Colonic mucosa (tissue), 4 donors: Measurements from ENCODE around the gene AGAP5. TPM values are rescaled to one million over a fixed set of nuclear protein-coding genes. Genes with fewer than 3 reads are reported as not detected.

Experiments used
- DNase-seq: peaks from one replicate; pipeline ENCODE4 v3.0.0-alpha.2; 2020
- H3K27ac ChIP-seq: fragments of 200-600 bp; one replicate; pipeline ENCODE4 v1.8.0; 2021
- H3K27me3 ChIP-seq: fragments of 200-600 bp; one replicate; pipeline ENCODE4 v1.8.0; 2021
- H3K36me3 ChIP-seq: fragments of 200-600 bp; one replicate; pipeline ENCODE4 v1.8.0; 2021
- H3K4me1 ChIP-seq: fragments of 200-600 bp; one replicate; pipeline ENCODE4 v1.8.0; 2021; ENCODE audit warnings: mild to moderate bottlenecking
- H3K4me3 ChIP-seq: fragments of 200-600 bp; one replicate; pipeline ENCODE4 v1.8.0; 2021
- H3K9ac ChIP-seq, 2 donors: one replicate each; pipeline ENCODE4 v1.7.0; 2013; ENCODE audit warnings: control low read depth in 2 of 2, low read depth in 2 of 2, low read length in 2 of 2
- H3K9me3 ChIP-seq: fragments of 200-600 bp; one replicate; pipeline ENCODE4 v1.8.0; 2021
- intact Hi-C: fragments of 100-400 bp; cut with DNase I; formaldehyde crosslinking; loops from one replicate; pipeline ENCODE4 v1.14.1; 2022
- total RNA-seq, 2 donors: library from RNA; stranded (reverse); fragmentation: NEBNext Ultra II Directional in 1 of 2; extraction: Animal tissue kit (Norgen Biotek cat#: 25700) in 1 of 2; gene quantifications; one replicate each; pipeline ENCODE4 v1.2.1, GENCODE V29; 2021
- TF ChIP-seq, protein P1 (sequence below): fragments of 200-600 bp; IDR thresholded peaks from one replicate; pipeline ENCODE4 v1.8.0; 2022; ENCODE audit warnings: antibody characterized with exemption, mild to moderate bottlenecking
- donor health status: healthy.
- donor health status: DM: no; HTN: no; CAD: no.
- donor health status: DM: no; HTN: no; CAD: no.

AGAP5 gene
- total RNA-seq, 2 donors from 2014 or later: 4.8 to 8.2 TPM

DNA sequence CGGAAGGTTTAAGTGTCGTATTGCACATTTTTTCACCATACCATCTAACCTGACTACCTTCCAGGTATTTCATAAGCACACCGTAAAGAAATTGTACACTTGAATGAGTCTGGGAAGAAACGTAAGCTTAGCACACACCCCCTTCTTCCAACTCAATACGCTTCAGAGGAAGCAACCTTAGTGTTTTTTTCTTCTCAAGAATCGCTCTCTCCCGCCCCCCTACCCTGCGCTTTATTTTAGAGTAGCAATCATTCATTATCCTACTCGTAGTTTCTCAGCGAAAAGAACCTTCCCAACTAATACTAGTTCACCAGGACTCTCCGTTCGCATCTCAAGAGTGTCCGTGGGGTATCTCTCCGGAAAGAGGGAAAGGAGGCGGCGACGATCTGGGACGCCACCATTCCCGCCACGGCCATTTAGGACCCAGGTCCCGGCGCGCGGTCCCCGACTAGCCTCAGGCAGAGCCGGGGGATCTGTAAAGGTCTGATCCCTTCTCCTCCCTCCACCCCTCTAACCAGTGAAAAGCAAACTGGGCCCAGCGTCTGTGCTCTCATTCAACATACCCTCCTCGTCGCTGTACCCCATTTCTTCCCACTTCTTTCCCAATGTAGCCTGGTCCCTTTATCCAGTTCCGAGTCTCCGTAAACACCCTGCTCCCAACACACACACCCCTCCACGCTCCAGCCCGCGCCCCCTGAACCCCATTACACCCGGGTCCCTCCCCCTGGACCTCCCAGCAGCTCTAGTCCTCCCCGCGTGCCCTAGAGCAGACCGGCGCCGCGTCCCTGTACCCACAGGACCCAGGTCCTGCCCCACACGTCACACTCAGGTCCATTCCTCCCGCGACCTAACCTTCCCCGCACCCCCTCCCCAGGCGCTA, 72.7 kb downstream of the AGAP5 start:
- Histone ChIP-seq H3K4me1 (no peaks in the 10 kb centered on the region), H3K9me3 (no peaks in the 10 kb centered on the region), H3K36me3 (no peaks in the 10 kb centered on the region), H3K9ac (peak overlapping the region; percentile 83 to 93), H3K4me3 (peak overlapping the region; percentile 80), H3K27ac (peak overlapping the region; percentile 69), H3K27me3 (no peaks in the 10 kb centered on the region)
- intact Hi-C loops: no loop called here
- TF ChIP-seq, protein P1, sequence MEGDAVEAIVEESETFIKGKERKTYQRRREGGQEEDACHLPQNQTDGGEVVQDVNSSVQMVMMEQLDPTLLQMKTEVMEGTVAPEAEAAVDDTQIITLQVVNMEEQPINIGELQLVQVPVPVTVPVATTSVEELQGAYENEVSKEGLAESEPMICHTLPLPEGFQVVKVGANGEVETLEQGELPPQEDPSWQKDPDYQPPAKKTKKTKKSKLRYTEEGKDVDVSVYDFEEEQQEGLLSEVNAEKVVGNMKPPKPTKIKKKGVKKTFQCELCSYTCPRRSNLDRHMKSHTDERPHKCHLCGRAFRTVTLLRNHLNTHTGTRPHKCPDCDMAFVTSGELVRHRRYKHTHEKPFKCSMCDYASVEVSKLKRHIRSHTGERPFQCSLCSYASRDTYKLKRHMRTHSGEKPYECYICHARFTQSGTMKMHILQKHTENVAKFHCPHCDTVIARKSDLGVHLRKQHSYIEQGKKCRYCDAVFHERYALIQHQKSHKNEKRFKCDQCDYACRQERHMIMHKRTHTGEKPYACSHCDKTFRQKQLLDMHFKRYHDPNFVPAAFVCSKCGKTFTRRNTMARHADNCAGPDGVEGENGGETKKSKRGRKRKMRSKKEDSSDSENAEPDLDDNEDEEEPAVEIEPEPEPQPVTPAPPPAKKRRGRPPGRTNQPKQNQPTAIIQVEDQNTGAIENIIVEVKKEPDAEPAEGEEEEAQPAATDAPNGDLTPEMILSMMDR: no peak
- peak; percentile 49 for DNase-seq

Other genes with a start within 250 kb of the AGAP5 start
- 10 to 100 TPM; 26.5 to 34.2 TPM for gene PPP3CB, start 202.1 kb downstream of the AGAP5 start, total RNA-seq
- gene USP54, start 106.8 kb downstream of the AGAP5 start, total RNA-seq: 100 to 1,000 TPM in 1 of 2 donors, 10 to 100 TPM in 1; 70.8 to 151 TPM
- gene MYOZ1, start 56.6 kb downstream of the AGAP5 start, total RNA-seq: not detected
- under 1 TPM in 1 of 2 donors, not detected in 1; 0.05 TPM for gene SYNPO2L, start 42.1 kb downstream of the AGAP5 start, total RNA-seq
- gene SEC24C, start 46.3 kb upstream of the AGAP5 start, total RNA-seq: 10 to 100 TPM; 66.0 to 94.8 TPM
- 10 to 100 TPM; 33.7 to 48.5 TPM for gene CHCHD1, start 83.9 kb upstream of the AGAP5 start, total RNA-seq
- 10 to 100 TPM; 74.7 to 77.1 TPM for gene ZSWIM8, start 87.5 kb upstream of the AGAP5 start, total RNA-seq
- gene NDST2, start 113.5 kb upstream of the AGAP5 start, total RNA-seq: 10 to 100 TPM; 20.9 to 25.2 TPM
- gene CAMK2G, start 176.4 kb upstream of the AGAP5 start, total RNA-seq: 10 to 100 TPM; 40.0 to 45.8 TPM
- 10 to 100 TPM in 1 of 2 donors, 1 to 10 TPM in 1; 4.0 to 11.4 TPM for gene PLAU, start 213.0 kb upstream of the AGAP5 start, total RNA-seq